Measurements from ENCODE around the gene ARHGAP4.

DNA sequence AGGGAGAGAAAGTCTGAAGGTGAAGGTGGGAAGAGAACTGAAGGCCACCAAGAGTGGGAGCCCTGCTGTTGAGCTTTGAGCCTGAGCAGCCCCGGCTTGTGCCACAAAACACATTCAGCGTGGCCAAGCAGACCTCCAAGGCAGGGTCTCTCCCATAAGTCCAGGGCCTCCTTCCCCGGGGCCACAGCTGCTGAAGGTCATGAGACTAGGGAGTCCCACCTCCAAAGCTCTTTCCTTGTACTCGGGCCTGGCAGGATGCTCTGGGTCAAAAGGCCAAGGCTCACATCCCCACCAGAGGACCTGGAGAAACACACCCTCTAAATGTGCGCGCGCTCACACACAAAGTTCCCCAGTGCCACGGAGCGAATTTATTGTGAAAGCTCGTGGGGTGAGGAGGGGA, 3.5 kb upstream of the ARHGAP4 start:
- TF ChIP-seq, protein P1, sequence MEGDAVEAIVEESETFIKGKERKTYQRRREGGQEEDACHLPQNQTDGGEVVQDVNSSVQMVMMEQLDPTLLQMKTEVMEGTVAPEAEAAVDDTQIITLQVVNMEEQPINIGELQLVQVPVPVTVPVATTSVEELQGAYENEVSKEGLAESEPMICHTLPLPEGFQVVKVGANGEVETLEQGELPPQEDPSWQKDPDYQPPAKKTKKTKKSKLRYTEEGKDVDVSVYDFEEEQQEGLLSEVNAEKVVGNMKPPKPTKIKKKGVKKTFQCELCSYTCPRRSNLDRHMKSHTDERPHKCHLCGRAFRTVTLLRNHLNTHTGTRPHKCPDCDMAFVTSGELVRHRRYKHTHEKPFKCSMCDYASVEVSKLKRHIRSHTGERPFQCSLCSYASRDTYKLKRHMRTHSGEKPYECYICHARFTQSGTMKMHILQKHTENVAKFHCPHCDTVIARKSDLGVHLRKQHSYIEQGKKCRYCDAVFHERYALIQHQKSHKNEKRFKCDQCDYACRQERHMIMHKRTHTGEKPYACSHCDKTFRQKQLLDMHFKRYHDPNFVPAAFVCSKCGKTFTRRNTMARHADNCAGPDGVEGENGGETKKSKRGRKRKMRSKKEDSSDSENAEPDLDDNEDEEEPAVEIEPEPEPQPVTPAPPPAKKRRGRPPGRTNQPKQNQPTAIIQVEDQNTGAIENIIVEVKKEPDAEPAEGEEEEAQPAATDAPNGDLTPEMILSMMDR (conservative IDR thresholded peaks at IDR 0.05; ENCODE audit: low read depth, low read length): no peak
- TF ChIP-seq RCOR1 (IDR thresholded peaks at IDR 0.05; ENCODE audit: insufficient replicate concordance, low read length) (no peak), POLR2A (IDR thresholded peaks at IDR 0.05; ENCODE audit: low read depth, low read length) (no peak), MAFK (IDR thresholded peaks at IDR 0.05; ENCODE audit: low read depth, low read length) (no peak), MAZ (IDR thresholded peaks at IDR 0.05; ENCODE audit: borderline replicate concordance, low read depth, low read length) (no peak)
- TF ChIP-seq, protein P2, sequence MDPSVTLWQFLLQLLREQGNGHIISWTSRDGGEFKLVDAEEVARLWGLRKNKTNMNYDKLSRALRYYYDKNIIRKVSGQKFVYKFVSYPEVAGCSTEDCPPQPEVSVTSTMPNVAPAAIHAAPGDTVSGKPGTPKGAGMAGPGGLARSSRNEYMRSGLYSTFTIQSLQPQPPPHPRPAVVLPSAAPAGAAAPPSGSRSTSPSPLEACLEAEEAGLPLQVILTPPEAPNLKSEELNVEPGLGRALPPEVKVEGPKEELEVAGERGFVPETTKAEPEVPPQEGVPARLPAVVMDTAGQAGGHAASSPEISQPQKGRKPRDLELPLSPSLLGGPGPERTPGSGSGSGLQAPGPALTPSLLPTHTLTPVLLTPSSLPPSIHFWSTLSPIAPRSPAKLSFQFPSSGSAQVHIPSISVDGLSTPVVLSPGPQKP (IDR thresholded peaks at IDR 0.05; ENCODE audit: borderline replicate concordance, low read depth, low read length): no peak
- TF ChIP-seq, protein P3, sequence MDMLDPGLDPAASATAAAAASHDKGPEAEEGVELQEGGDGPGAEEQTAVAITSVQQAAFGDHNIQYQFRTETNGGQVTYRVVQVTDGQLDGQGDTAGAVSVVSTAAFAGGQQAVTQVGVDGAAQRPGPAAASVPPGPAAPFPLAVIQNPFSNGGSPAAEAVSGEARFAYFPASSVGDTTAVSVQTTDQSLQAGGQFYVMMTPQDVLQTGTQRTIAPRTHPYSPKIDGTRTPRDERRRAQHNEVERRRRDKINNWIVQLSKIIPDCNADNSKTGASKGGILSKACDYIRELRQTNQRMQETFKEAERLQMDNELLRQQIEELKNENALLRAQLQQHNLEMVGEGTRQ (IDR thresholded peaks at IDR 0.05; ENCODE audit: low read depth, low read length): no peak

Data from IMR-90 (cell line).